ENCODE results near the gene CLCN3. TPM values are rescaled to one million over a fixed set of nuclear protein-coding genes. Genes with fewer than 3 reads are reported as not detected.

CLCN3 gene
- polyA plus RNA-seq, 1 experiment, result 12.4 TPM

DNA sequence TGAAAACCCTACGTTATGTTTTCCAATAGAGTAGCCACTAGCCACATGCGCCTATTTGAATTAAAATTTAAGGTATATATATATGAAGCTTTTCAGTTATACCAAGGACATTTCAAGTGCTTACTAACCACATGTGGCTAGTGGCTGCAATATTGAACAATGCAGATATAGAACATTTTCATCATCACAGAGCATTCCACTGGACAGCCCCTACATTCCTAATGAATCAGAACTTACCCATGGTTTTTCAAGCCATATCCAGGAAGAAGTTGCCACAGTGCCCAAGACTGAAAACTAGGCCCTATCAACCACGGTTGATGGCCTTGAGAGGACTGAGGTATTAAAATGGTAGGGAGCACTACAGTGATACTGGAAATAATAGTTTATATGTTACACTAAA, 37.7 kb upstream of the CLCN3 start:
- DNase-seq (ENCODE audit: low read depth), result no peak
- no peaks in the 10 kb centered on the region for H3K27me3 ChIP-seq (ENCODE audit: control insufficient read depth, insufficient read depth, low read length)
- TF ChIP-seq, protein P1, sequence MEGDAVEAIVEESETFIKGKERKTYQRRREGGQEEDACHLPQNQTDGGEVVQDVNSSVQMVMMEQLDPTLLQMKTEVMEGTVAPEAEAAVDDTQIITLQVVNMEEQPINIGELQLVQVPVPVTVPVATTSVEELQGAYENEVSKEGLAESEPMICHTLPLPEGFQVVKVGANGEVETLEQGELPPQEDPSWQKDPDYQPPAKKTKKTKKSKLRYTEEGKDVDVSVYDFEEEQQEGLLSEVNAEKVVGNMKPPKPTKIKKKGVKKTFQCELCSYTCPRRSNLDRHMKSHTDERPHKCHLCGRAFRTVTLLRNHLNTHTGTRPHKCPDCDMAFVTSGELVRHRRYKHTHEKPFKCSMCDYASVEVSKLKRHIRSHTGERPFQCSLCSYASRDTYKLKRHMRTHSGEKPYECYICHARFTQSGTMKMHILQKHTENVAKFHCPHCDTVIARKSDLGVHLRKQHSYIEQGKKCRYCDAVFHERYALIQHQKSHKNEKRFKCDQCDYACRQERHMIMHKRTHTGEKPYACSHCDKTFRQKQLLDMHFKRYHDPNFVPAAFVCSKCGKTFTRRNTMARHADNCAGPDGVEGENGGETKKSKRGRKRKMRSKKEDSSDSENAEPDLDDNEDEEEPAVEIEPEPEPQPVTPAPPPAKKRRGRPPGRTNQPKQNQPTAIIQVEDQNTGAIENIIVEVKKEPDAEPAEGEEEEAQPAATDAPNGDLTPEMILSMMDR (IDR thresholded peaks at IDR 0.05; ENCODE audit: insufficient read depth, low read depth, low read length), result no peak
- ChIA-PET POLR2A (no interaction called here), CTCF (interaction anchor here (1.0 kb wide), 1 partner anchor 30 kb away, joined by 3 read pairs; no protein-coding TSS in a partner anchor)
- no peaks in the 10 kb centered on the region; the same call in 1 of the 2 replicates for H3K36me3 ChIP-seq (ENCODE audit: control insufficient read depth, insufficient read depth, low read length)
- H3K4me3 ChIP-seq (ENCODE audit: low read depth, low read length), result no peak overlapping the region

DNA sequence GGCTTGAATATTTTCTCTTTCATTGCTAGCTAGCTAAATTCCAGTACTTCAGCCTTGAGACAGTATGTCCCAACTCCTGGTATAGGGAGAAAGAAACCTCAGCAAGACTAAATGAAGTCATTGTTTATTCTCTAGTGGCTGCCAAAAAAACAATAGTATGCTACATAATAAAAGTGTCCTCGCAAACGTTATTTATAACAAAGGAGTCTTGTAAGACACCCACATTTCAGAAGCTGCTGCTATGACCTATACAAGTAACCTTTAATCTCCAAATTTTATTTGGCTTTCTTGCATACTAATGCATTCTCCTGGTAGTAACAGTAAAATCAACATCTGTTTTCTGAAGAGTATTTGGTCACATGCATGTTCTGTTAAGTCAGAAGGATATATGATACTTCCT, 36.8 kb upstream of the CLCN3 start:
- no peaks in the 10 kb centered on the region; the same call in 1 of the 2 replicates for H3K36me3 ChIP-seq (ENCODE audit: control insufficient read depth, insufficient read depth, low read length)
- H3K27me3 ChIP-seq (ENCODE audit: control insufficient read depth, insufficient read depth, low read length), result no peaks in the 10 kb centered on the region
- TF ChIP-seq, protein P1 (IDR thresholded peaks at IDR 0.05; ENCODE audit: insufficient read depth, low read depth, low read length), result no peak
- DNase-seq (ENCODE audit: low read depth), result peak; percentile 61
- no peak overlapping the region for H3K4me3 ChIP-seq (ENCODE audit: low read depth, low read length)
- ChIA-PET CTCF (interaction anchor here (1.0 kb wide), 1 partner anchor 30 kb away, joined by 3 read pairs; no protein-coding TSS in a partner anchor), POLR2A (no interaction called here)

DNA sequence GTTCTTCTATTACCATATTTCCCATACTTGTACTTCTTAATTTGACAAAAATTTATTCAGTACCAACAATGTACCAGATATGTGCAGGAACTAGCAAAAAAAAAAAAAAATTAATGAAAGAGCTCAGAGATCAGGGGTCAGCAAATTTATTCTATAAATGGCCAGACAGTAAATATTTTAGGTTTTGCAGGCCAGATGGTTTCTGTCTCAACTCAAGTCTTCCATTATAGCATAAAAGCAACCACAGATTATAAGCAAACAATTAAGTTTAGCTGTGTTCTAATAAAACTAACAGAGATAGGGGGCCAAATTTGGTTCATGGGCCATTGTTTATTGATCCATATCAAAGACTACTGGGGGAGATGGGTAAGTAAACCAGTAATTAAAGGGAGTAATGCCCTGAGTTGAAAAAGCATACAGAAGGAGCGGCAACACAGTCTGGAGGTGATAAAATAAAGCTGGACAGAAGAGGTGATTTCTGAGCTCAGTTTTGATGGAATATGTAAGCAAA, 27.3 kb upstream of the CLCN3 start:
- H3K4me3 ChIP-seq (ENCODE audit: low read depth, low read length), result no peak overlapping the region
- ChIA-PET CTCF (interaction anchor here (1.1 kb wide), 2 partner anchors 15 to 19 kb away, joined by 3 read pairs; partner anchors contain the start of gene NEK1), POLR2A (interaction anchor here (0.6 kb wide), 1 partner anchor 22 kb away, joined by 3 read pairs; no protein-coding TSS in a partner anchor)
- no peak for DNase-seq (ENCODE audit: low read depth)
- TF ChIP-seq, protein P1 (IDR thresholded peaks at IDR 0.05; ENCODE audit: insufficient read depth, low read depth, low read length), result no peak
- peaks cover 1% of the 10 kb centered on the region; the same call in 1 of the 2 replicates for H3K36me3 ChIP-seq (ENCODE audit: control insufficient read depth, insufficient read depth, low read length)
- no peaks in the 10 kb centered on the region for H3K27me3 ChIP-seq (ENCODE audit: control insufficient read depth, insufficient read depth, low read length)

DNA sequence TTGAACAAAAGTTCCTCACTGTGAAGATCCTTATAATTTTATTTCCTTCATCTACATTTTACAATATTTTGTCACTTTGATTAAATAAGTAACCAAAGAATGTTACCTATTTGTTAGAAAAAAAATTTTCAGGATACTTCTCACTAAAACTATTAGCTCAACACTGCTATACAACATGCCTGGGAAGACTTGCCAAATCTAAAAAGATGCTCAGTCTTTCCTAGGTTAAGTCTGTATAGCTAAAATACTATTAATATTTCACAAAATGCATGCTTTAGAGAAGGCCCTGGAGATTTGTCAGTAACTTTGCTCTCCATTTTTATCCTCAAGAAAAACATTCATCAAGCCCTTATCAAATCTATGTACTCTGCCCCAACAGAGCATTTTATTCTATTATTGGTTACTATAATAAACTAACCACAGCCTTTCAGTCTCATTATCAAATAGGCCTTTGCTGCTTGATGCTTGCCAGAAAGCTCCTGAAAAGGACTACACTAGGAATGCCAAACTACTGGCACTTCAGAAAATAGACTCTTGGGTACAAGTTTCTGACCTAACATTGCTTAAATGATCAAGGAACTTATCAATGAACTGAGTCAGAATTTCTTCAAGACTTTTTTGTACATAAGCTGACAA, 25.7 kb upstream of the CLCN3 start:
- Histone ChIP-seq H3K27me3 (ENCODE audit: control insufficient read depth, insufficient read depth, low read length) (no peaks in the 10 kb centered on the region), H3K36me3 (ENCODE audit: control insufficient read depth, insufficient read depth, low read length) (peaks cover 1% of the 10 kb centered on the region; the same call in 1 of the 2 replicates), H3K4me3 (ENCODE audit: low read depth, low read length) (no peak overlapping the region)
- TF ChIP-seq, protein P1 (IDR thresholded peaks at IDR 0.05; ENCODE audit: insufficient read depth, low read depth, low read length), result no peak
- no peak for DNase-seq (ENCODE audit: low read depth)
- CTCF ChIA-PET, result interaction anchor here (0.6 kb wide), 1 partner anchor 19 kb away, joined by 3 read pairs; no protein-coding TSS in a partner anchor
- POLR2A ChIA-PET, result no interaction called here

DNA sequence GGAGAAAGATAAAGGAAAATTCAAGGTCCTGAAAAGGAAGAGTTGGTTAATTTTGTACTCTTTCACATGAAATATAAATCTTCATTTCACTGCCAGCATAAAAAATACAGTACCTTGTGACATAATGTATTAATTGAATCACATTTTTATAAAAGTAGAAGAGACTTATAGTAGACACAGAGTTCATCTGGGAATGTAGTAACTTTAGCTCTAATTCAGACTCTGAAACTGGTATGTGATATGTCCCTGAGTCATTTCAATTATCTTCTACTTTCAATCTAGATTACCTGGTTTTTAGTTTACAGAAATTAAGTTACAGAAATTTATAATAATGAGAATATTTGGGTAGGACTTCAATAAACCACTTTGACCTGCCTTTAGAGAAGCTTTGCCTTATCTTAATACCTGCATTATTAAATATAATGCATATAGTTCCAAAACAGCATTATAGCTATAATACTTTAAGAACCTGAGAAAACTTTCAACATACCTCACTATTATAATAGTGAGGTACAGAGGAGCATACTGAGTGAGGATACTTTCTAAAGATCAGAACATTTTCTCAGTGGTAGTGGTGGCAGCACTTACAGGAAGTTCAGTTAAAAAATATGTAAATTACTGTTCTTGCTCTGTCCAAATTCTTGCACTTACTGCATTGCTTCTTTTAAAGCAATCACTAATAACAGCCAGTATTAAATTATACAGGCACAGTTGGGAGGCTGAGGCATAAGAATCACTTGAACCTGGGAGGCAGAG, 19.2 kb upstream of the CLCN3 start:
- TF ChIP-seq, protein P1 (IDR thresholded peaks at IDR 0.05; ENCODE audit: insufficient read depth, low read depth, low read length), result no peak
- H3K4me3 ChIP-seq (ENCODE audit: low read depth, low read length), result no peak overlapping the region
- H3K36me3 ChIP-seq (ENCODE audit: control insufficient read depth, insufficient read depth, low read length), result peaks cover 1% of the 10 kb centered on the region; the same call in 1 of the 2 replicates
- H3K27me3 ChIP-seq (ENCODE audit: control insufficient read depth, insufficient read depth, low read length), result no peaks in the 10 kb centered on the region
- ChIA-PET CTCF (interaction anchor here (2.4 kb wide), 1 partner anchor 11 kb away, joined by 6 read pairs; the partner anchor contains the start of gene NEK1), POLR2A (no interaction called here)
- DNase-seq (ENCODE audit: low read depth), result no peak
